Stimulated activated CD8-positive, alpha-beta memory T cell treated with anti-CD3 and anti-CD28 coated beads, Interleukin-15, amount 100 ng/mL, for 4 hours (primary cell): ENCODE results near the gene NOPCHAP1.
"Not testable (repeated sequence)": the region's sequence is repeated elsewhere in the genome, so short reads cannot be mapped to it uniquely, and the experiment has no call there.

Experiments
- DNase-seq, 2 donors: peaks; one replicate each; pipeline ENCODE4 v3.0.0-alpha.2; 2020; ENCODE audit warnings: low read depth in 2 of 2

Gene NOPCHAP1, protein sequence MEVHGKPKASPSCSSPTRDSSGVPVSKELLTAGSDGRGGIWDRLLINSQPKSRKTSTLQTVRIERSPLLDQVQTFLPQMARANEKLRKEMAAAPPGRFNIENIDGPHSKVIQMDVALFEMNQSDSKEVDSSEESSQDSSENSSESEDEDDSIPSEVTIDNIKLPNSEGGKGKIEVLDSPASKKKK

DNA sequence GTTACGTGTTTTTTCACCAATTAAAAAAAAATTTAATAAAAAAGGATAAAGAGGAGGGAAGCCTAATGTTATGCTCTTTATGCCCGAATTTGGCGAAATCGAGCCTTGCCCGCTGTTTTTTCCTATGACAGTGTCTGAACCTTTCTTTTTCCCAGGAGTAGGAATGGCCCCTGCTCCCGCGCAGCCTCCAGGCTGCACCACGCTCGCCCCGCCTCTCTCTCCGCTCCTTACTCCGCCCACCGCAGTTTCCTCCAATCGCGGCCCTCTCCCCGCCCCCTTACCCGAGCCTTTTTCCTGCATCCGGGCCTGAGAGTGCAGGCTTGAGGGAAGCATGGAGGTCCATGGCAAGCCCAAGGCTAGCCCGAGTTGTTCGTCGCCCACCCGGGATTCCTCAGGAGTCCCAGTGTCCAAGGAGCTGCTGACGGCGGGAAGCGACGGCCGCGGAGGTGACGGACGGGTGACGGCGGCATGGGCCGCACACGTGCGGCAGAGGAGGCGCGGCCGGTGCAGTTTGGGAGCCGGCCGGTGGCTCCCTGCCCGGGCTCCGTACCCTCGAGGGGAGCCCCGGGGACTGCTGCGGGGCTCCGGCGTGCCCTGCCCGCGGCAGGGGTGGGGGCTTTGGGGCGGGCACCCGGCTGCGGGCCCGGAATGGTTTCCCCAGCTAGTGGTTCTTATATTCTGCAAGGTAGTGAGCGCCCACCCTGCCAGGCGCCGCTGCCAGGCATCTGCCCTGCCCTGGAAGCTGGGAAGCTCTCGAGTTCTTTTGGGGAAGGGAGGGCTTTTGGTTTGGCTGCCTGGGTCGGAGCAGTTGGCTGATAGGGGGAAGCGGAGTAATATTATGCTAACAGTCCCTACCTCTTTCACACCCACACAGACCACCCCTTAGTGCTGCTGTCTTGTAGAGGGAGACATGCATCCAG lies at the start of gene NOPCHAP1:
Gene NOPCHAP1 (plus strand): TSS at position 295 of the 920 bp plus-strand sequence. CDS start 37 bp downstream, at position 332.
- DNase-seq, result peak; percentile 67 to 76

DNA sequence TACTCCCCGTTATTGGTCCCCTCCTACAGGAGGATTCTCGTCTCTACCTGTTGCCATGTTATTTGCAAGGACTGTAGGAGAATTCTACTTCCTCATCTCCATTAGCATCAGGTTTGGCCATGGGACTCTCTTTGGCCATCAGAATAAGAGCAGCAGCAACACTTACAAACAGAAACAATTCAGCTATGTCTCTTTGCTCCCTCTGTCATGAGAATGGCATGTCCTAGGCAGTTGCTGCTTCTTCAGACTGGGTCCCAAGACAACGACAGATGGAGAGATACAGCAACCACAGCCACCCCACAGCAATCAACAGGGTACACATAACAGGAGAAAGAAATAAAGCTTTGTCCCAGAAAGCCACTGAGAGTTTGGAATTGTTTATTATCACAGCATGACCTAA lies 47.7 kb upstream of the NOPCHAP1 start:
- DNase-seq, result no peak

DNA sequence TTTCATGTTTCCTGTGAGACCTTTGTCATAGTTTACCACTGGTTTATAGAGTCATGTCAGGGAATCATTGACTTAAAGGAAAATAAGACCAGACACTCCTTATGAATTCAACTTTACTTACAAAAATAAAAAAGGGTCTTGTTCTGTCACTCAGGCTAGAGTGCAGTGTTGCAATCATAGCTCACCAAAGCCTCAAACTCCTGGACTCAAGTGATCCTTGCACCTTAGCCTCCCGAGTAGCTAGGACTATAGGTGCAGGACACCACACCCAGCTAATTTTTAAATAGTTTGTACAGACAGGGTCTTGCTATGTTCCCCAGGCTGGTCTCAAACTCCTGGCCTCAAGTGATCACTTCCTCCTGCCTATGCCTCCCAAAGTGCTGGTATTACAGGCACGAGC lies 47.0 kb upstream of the NOPCHAP1 start:
- DNase-seq, result no peak

DNA sequence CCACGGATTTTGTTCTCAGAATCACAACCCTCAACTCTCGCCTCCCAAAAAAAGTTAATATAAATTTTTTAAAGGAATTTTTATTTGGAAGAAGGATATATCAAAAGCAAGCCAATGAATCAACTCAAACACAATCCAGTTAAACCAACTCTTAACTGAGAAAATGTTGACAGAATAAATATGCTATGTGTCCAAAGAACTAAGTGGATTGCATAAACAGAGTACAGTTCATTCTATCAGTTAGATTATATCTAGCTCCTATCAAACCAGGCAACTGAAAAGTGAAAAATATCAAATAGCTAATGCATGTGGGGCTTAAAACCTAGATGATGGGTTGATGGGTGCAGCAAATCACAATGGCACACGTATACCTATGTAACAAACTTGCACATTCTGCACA lies 44.7 kb upstream of the NOPCHAP1 start:
- no peak for DNase-seq

DNA sequence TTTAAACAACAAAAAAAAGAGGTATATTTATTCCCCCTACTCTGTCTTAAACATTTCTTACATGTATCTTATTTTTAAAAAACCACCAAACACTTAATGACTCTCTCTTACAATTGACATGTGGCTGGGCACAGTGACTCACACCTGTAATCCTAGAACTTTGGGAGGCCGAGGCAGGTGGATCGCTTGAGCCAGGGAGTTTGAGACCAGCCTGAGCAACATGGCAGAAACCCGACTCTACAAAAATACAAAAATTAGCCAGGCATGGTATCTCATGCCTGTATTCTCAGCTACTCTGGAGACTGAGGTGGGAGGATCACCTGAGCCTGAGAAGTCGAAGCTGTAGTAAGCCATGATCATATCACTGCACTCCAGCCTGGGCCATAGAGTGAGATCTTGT lies 44.0 kb upstream of the NOPCHAP1 start:
- DNase-seq, result no peak

DNA sequence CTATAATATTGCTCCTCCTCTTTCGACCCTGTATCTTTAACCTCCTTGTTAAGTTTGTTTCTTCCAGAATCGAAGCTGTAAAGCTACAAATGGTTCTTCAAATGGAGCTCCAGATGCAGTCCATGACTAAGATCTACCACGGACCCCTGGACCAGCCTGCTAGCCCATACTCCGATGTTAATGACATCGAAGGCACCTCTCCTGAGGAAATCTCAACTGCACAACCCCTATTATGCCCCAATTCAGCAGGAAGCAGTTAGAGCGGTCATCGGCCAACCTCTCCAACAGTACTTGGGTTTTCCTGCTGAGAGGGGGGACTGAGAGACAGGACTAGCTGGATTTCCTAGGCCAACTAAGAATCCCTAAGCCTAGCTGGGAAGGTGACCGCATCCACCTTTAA lies 42.7 kb upstream of the NOPCHAP1 start:
- not testable (repeated sequence) for DNase-seq

DNA sequence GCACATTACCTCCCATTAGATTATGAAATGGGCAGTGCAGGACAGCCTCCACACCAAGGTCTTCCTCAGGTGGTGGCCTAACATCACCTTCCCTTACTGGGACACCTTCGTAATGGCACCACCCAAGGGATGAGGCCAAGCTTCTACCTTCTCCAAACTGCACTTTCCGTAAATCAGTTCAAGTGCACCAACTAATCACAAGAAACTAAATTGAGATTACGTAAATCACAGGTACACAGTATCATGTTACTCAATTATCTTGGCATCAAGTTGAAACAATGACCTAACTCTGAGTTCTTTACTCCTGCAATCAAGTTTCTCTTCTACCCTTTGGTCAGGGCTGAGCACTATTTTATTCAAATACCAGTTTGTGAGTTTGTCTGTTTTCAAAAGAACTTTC lies 41.9 kb upstream of the NOPCHAP1 start:
- no peak for DNase-seq

DNA sequence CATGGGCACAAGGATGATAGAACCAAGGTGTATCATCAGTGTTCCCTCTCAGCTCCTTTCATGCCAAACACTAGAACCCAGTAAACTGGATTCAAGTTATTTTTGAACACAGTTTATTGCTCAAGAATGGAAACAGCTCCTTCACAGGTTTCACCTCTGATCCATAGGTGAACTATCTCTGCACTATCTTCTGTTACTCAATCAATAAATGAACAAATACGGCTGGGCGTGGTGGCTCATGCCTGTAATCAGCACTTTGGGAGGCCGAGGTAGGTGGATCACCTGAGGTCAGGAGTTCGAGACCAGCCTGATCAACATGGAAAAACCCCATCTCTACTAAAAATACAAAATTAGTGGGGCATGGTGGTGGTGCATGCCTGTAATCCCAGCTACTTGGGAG lies 37.4 kb upstream of the NOPCHAP1 start:
- DNase-seq, result not testable (repeated sequence)

DNA sequence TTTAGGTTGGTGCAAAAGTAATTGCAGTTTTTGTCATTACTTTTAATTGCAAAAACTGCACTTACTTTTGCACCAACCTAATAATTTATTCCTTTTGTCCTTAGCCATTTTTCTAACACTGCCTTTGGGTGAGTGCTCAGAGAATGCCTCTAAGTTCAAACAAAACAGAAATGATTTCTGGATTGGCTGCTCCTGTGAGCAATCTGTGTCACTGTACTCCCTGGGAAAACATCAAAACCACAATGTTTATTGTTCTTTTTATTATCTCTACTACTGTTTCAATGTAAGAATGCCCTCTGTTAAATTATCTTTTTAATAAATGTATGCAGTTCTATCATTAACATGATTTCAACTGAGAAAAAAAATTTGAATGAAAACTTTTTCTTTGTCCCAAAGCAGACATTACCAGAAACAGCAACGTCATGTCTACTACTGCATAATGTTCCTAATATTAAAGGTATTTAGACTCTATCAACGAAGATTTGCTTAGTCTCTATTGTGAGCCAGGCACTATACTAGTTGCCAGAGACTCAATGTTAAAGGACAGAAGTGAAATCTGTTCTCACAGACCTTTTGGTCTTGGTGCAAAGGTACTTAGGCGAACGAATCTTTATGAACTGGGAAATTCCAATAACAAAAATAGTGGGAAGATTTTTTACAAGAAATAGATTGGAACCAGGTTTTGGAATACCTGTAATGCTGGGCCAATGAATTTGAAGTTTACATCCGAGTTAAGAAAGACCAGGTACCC lies 34.2 kb upstream of the NOPCHAP1 start:
- no peak for DNase-seq

DNA sequence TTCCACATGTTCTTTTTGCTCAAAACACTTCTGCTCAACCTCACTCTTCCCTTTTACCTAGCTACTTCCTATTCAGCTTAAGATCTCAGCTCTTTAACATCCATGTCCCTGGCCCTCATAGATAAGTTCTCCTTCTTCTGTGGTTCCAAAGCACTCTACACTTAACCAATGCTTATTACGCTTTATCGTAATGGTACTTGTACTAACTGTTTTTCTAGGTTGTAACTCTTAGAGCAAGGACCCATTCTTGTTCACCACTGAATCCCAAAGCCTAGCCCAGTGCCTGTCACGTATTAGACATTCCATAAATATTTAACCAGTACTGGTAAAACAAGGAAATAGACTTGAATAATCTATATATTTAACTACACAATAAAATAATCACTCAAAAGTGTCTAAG lies 33.3 kb upstream of the NOPCHAP1 start:
- DNase-seq, result no peak

DNA sequence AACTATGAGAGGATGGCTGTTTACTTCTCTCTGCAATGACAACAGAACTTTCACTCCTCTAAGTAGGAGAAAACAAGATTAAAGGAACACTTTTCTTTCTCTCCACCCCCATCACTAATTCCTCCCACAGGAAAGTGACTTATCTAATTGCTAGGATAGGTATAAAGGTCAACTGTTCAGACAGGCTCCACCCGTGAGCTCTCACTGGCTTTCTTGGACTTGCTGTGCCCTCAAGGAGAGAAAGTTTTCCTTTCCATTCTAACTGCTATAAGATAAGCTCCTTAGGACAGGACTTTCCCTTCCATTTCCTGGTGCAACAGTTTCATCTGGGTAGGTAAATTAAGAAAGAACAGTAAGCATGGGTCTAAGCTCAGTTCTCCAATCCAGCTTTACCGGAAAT lies 32.8 kb upstream of the NOPCHAP1 start:
- no peak for DNase-seq

DNA sequence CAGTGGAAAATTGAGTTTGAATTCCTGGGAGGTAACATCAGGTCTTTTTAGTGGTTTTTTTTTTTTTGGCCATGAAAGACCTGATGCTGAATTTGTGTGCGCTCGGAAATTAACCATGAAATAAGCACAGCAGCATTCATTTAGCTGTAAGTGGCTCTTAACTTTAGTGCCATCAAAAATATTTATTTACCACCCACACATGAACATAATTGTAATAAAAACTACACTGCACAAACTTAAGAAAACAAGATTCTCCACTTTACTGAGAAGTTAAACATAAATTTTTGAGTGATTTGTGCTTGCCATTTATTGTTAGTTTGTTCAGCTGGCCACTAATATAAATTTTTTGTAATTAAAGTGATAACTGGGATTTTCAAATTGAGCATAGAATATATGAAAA lies 30.4 kb upstream of the NOPCHAP1 start:
- DNase-seq, result no peak

DNA sequence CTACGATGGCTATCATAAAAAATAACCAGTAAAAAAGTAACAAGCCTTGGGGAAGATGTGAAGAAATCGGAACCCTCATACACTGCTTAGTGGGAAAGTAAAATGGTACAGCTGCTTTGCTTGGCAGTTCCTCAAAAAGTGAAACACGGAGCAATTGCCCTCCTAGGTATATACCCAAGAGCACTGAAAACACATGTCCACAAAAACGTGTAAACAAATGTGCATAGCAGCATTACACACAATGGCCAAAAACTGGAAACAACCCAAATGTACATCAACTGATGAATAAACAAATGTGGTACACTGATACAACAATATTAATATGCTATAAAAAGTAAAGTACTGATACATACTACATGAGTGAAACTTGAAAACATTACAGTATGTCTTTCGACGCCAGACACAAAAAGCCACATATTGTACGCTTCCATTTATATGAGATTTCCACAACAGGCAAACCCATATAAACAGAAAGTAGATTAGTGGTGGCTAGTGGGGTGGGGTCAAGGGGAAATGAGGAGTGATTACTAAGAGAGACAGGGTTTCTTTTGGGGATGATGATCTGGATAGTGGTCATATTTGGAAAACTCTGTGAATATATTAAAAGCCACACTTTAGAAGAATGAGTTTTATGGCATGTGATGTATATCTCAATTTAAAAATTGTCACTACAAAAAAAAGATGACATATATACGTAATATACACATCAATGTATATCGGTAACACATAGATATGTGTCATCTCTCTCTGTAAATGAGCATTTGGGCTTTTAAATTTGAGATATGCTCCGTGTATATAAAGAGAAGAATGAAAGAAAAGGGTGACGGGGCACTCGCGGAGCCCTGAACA lies 29.0 kb upstream of the NOPCHAP1 start:
- no peak for DNase-seq

DNA sequence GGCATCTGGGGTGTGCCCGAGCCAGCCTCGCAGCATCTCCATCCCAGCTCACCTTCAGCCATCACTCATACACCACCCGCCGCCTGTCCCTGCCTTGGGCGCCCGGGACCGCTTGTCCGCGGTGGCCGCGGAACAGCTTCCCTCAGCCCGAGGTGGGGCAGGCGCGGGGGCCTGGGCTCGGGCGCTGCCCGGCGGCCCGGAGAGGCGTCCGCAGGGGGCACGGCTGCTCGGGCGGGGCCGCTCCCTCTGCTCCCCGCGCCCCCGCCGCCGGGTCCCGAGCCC lies 28.5 kb upstream of the NOPCHAP1 start:
- DNase-seq, result peak in 1 of 2 donors; percentile 13

DNA sequence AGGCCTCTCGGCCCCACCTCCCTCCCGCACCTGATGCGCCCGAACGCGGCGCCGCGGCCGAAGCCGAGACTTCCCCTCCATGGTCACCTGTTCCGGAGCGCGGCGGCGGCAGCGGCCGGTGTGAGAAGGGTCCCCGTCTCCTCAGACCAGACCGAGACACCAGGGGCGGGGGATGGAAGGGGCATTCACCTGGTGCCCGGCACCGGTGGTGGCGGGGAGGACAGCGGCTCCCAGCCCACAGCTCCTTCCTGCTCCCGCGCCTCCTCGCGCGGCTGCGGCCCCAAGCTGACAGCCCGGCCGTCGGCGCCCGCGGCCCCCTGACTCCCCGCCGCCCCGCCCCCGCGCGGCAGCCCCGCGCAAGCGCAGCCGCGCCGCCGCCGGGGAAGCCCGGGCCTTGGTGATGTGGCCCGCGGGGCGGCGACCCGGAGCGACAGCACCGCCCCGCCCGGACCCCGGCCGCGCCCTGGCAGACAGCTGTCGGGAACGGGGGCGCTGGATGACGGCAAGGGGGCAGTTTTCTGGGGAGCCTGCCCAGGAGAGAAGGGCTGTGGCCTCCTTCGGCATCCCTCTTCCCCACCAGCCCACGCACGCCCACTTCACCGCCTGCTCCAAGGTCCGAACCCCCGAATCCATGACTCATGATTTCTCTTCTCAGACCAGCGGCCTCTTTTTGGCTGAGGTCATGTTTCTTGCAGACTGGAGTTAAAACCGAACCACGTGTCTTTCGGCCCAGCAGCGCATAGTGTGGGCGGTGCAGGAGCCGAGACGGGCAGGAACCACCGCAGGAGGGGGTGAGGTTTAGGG lies 27.9 kb upstream of the NOPCHAP1 start, which contains the start of gene SLC41A2:
Gene SLC41A2 (minus strand): TSS at position 290 of the 804 bp plus-strand sequence. CDS start 29,763 bp downstream, outside the sequence.
- DNase-seq, result peak; percentile 71 to 80

DNA sequence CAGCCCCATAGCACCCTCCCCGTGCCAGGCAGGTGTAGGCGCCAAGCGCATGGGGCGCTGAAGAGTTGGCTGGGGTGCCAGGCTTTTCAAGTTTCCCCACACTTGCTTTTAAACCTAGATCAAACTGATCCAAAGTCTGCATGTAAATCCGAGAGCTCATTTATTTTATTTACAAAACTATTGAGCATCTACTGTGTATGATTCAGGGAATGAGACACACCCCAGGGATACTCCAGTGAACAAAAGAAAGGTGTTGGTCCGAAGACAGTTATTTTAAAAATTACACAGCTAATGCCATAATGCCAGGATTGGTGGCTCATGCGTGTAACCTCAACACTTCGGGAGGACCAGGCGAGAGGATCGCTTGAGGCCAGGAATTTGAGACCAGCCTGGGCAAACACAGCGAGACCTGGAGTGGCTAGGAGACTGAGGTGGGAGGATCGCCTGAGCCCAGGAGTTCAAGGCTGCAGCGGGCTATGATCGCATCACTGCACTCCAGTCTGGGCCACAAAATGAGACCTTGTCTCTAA lies 27.2 kb upstream of the NOPCHAP1 start:
- DNase-seq, result no peak

DNA sequence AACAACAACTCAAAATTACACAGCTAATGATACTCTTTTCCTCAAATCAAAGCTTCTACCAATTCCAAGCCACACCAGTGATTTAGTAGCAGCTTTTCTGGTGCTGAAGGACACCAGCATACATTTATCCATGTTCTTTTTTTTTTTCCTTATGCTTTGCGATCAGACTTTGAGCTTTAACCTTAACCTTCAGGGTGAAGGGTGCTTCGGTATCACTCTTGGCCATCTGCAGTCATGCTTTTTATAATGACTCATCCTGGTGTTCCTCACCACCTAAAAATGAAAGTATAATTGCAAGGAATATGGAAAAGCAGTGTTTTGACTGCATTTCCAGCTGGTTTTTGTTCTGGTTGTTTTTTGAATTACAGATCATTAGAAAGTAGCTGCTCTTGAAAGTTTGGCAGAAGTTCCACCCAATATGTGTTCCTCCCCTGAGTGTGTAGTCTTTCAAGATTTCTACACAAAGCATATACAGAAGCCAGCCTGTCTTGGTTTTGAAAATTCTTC lies 26.7 kb upstream of the NOPCHAP1 start:
- no peak for DNase-seq

DNA sequence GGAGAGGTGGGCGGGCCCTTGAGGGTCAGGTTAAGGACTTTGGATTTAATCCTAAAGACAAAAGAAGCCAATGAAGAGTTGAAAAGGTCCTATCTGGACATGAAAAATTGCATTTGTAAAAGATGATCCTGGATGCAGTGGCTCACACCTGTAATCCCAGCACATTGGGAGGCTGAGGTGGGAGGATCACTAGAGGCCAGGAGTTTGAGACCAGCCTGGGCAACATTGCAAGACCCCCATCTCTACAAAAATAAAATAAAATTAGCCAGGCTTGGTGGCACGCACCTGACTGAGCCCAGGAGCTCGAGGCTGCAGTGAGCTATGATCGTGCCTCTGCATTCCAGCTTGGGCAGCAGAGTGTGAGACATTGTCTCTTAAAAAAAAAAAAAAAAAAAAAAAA lies 25.7 kb upstream of the NOPCHAP1 start:
- DNase-seq, result no peak

DNA sequence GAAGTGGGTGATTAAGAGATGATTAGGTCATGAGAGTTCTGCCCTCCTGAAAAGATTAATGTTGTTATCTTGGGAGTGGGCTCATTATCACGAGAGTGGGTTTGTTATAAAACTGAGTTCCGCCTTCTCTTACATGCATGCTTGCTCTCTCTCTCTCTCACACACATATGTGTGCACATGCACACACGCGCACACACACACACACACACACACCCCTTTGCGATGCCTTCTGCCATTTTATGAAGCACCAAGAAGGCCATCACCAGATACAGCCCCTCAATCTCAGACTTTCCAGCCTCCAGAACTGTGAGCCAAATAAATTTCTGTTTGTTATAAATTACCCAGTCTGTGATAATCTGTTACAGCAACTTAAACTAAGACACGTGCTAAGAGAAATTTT lies 22.4 kb upstream of the NOPCHAP1 start:
- DNase-seq, result no peak

DNA sequence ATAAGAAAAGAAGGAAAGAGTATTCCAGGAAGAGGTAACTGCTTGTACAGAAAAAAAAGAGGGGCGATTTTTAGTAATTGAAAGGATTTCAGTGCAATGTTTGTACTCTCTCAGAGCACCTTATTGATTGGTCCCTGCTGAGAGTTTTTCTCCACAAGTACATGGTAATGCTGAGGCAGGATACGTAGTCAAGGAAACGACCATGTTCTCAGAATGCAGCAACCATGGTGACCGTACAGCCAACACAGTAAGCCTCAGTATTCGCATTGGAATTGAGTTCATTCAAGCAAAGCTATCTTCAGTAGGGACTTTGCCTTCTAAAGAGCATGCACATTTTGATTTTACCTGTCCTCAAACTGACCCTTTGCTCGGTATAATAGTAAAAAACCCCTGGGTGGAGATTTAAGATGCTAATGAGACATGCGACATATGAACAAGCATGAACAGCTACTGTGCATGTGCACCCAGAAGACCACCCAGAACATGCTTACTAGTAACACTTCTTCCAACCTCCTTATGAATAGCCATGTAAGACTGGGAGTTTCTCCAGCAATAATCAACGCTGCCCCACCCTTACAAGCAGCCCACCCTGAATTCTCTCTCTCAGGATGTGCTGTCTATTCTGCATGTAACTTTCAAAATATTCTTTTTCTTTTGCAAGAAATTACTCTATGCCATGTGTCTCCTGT lies 21.8 kb upstream of the NOPCHAP1 start:
- no peak for DNase-seq
